Testis (tissue), 3 donors: ENCODE measurements around the gene ZNF581. TPM values are rescaled to one million over a fixed set of nuclear protein-coding genes. Genes with fewer than 3 reads are reported as not detected.

ENCODE experiments used
- DNase-seq: peaks from one replicate; pipeline ENCODE4 v3.0.0-alpha.2; 2019
- H3K27ac ChIP-seq, 2 donors: fragments of 200-600 bp; sonication (generic); one replicate each; pipeline ENCODE4 v1.5.1; 2019
- H3K27me3 ChIP-seq: fragments of 200-600 bp; sonication (generic); one replicate; pipeline ENCODE4 v1.5.1; 2019
- H3K36me3 ChIP-seq: fragments of 200-600 bp; sonication (generic); one replicate; pipeline ENCODE4 v1.5.1; 2017; ENCODE audit warnings: low read depth; ENCODE audit errors: missing control alignments
- H3K4me1 ChIP-seq: fragments of 200-600 bp; sonication (generic); one replicate; pipeline ENCODE4 v1.5.1; 2019
- H3K4me3 ChIP-seq, 2 donors: fragments of 200-600 bp; sonication (generic); one replicate each; pipeline ENCODE4 v1.5.1; 2017 to 2019
- H3K9me3 ChIP-seq: fragments of 200-600 bp; sonication (generic); one replicate; pipeline ENCODE4 v1.5.1; 2017
- CTCF ChIP-seq, 3 experiments: fragments of 450-650 bp in 2 of 3; fragments of 200-600 bp in 1 of 3; sonication (generic) in 1 of 3; IDR thresholded peaks; one replicate each; pipeline ENCODE4 v1.5.1; 2016 to 2019; ENCODE audit warnings: antibody characterized with exemption in 3 of 3, mild to moderate bottlenecking in 2 of 3, moderate library complexity in 1 of 3
- POLR2A ChIP-seq: fragments of 450-650 bp; IDR thresholded peaks from one replicate; pipeline ENCODE4 v1.6.1; 2017; ENCODE audit warnings: antibody characterized with exemption, mild to moderate bottlenecking, moderate library complexity
- WGBS, 2 donors: methylation state at CpG; one replicate each; pipeline ENCODE4 v1.1.5; 2018; 5-methylcytosine and 5-hydroxymethylcytosine counted together
- intact Hi-C: fragments of 100-400 bp; cut with DNase I; formaldehyde crosslinking; loops from one replicate; pipeline ENCODE4 v1.15.1; 2023; ENCODE audit warnings: low total_unique reads
- polyA plus RNA-seq: library from polyadenylated mRNA; stranded (reverse); fragments of 350-450 nt; fragmentation: Illumina TruSeq; extraction: RNeasy Lipid Tissue Mini Kit (QIAGEN cat#74804); gene quantifications from one replicate; pipeline ENCODE4 v1.2.3, GENCODE V29; 2014; ENCODE audit warnings: low read depth, low replicate concordance; ENCODE audit not compliant: insufficient read depth
- total RNA-seq, 2 donors: library from RNA; depleted of rRNA; stranded (reverse); fragments of >200 nt; gene quantifications; one replicate each; pipeline ENCODE4 v1.2.3, GENCODE V29; 2016

The ZNF581 gene
- total and polyA plus RNA-seq, 3 donors from 2014 or later: 17.3 to 31.2 (median 18.4) TPM

- peak; percentile 98 for DNase-seq
- Histone ChIP-seq H3K27me3 (no peaks in the 10 kb centered on the region), H3K4me3 (peak within 1 kb of the TSS; percentile 88 to 98), H3K27ac (peak within 1 kb of the TSS; percentile 80 to 93), H3K9me3 (no peaks in the 10 kb centered on the region), H3K4me1 (peaks cover 68% of the 10 kb centered on the region), H3K36me3 (no peaks in the 10 kb centered on the region)
- 1 to 6% methylated on average over 4 to 91 of the region's 101 CpGs for WGBS, 2 donors
- TF ChIP-seq POLR2A (no peak), CTCF (IDR thresholded peaks at IDR 0.05) (peak in 1 of 3 experiments; percentile 25)
- intact Hi-C loops: no loop called here
Observed at GRCh38 chr19:55674841-55675660, 31.6 kb downstream of the ZNF581 start, which contains the start of gene EPN1. Gene EPN1 (plus strand): TSS chr19:55675226. CDS start chr19:55678628, 3,402 bp downstream.

- H3K27ac ChIP-seq: peak overlapping the region; percentile 69 to 93
- DNase-seq: no peak
- no peaks in the 10 kb centered on the region for H3K27me3 ChIP-seq
- no peak for TF ChIP-seq POLR2A
- no peak for TF ChIP-seq CTCF (IDR thresholded peaks at IDR 0.05)
- peak overlapping the region; percentile 88 to 98 for H3K4me3 ChIP-seq
- intact Hi-C loops: no loop called here
- 4% methylated on average over 16 of the region's 16 CpGs for WGBS, 2 donors
- no peaks in the 10 kb centered on the region for H3K36me3 ChIP-seq
- no peaks in the 10 kb centered on the region for H3K9me3 ChIP-seq
- H3K4me1 ChIP-seq: peaks cover 74% of the 10 kb centered on the region
Observed at GRCh38 chr19:55675661-55676354, 32.4 kb downstream of the ZNF581 start.

- Histone ChIP-seq H3K27me3 (no peaks in the 10 kb centered on the region), H3K9me3 (no peaks in the 10 kb centered on the region), H3K27ac (peak overlapping the region; percentile 69 to 93), H3K4me1 (peaks cover 79% of the 10 kb centered on the region), H3K4me3 (peak overlapping the region in 1 of 2 donors; percentile 88), H3K36me3 (no peaks in the 10 kb centered on the region)
- peak; percentile 88 for DNase-seq
- WGBS, 2 donors: 14 to 22% methylated on average over 5 of the region's 5 CpGs
- intact Hi-C loops: no loop called here
- TF ChIP-seq POLR2A (no peak), CTCF (IDR thresholded peaks at IDR 0.05) (peak in 1 of 3 experiments; percentile 36)
Observed at GRCh38 chr19:55676383-55676782, 32.9 kb downstream of the ZNF581 start.

GRCh38 chr19:55676889-55677505, 33.5 kb downstream of the ZNF581 start:
- no peaks in the 10 kb centered on the region for H3K9me3 ChIP-seq
- DNase-seq: no peak
- H3K4me1 ChIP-seq: peaks cover 77% of the 10 kb centered on the region
- no peaks in the 10 kb centered on the region for H3K27me3 ChIP-seq
- no peaks in the 10 kb centered on the region for H3K36me3 ChIP-seq
- H3K27ac ChIP-seq: peak overlapping the region; percentile 25 to 62
- no peak for TF ChIP-seq POLR2A
- TF ChIP-seq CTCF (IDR thresholded peaks at IDR 0.05): no peak
- intact Hi-C loops: no loop called here
- H3K4me3 ChIP-seq: no peak overlapping the region
- 63 to 67% methylated on average over 7 of the region's 7 CpGs for WGBS, 2 donors
